Hematopoietic multipotent progenitor cell treated with erythropoietin and hydrocortisone succinate and interleukin-3 and kit ligand, for 6 days (in vitro differentiated cells): ENCODE measurements around the gene TMPRSS3.

Experiments
- DNase-seq: peaks from one replicate; pipeline ENCODE4 v3.0.0-alpha.2; 2015

Gene TMPRSS3

DNA sequence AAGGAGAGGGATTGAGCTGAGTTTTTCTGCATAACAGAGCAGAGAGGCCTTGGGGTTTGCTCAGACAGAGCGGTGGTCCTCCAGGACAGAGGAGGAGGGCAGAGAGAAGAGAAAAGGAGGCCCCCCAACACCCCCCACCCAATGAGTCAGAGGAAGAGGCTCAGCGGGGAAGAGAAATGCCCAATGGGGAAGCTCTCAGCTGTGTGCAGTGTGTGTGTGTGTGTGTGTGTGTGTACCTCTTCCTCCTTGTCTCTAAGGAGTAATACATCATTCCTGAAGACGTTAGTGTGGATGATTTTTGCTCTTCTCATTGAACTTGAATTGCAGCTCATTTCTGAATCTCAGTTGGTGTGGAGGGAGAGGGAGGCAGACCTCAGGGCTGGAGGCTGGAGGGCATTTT is 8.7 kb downstream of the TMPRSS3 start:
- DNase-seq, result no peak

GRCh38 chr21:42386034-42386591 is 9.7 kb downstream of the TMPRSS3 start:
- no peak for DNase-seq

DNA sequence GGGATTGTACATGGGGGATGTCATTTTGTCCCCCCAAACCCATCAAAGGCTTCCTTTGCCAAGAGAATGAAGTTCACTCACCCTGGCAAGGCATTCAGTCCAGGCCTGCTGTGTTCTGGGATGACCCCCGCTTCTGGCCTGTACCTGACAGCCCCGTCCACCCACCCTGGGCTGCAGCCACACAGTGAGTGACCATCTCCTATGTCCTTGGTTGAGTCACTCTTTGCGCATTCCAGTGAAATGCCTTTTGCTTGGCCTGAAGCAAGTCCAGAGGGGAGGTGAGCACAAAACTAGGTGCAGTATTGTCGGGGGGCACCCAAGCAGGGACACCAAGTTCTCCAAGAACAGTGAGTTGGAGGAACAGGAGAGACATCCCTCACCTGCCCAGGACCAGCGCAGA is 10.2 kb downstream of the TMPRSS3 start:
- no peak for DNase-seq

DNA sequence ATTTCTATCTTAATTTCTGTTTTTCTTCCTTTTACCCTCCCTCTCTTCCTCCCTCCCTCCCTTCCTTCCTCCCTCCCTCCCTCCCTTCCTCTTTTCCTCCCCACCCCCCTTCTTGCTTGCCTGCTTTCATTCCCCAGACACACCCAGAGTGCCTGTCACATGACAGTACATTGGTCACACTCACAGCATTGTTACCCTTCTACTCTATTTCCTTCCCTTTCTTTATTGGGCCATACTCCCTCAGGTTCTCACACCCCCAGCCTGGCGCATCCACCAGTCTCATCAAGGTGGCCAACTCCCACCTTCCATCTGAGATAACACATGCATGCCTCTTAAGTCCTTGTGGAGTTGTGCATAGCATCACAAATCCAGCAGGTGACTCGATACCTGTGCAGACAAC is 10.9 kb downstream of the TMPRSS3 start:
- DNase-seq, result peak; percentile 47

- peak; percentile 38 for DNase-seq
These were observed 11.5 kb downstream of the TMPRSS3 start for GRCh38 chr21:42384156-42384945.

DNA sequence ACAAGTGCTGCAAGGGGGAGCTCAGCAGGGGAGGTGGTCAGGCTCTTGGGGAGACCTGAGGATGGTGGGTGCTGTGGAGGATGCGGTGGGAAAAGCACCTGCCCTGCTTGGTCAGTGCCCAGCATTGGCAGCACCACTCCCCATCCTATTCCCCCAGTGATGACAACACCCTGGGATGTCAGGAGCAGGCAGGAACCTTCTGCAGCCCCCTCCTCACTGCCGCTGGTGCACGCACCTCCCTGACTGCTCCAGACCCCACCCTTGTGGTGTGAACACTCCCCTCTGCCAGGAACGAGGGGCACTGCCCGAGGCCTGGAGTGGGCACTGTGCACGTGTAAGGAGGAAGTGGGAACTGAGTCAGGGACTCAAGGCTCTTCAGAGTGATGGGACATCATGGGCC is 12.5 kb downstream of the TMPRSS3 start:
- DNase-seq, result no peak

- DNase-seq, result no peak
These were observed 12.9 kb downstream of the TMPRSS3 start for GRCh38 chr21:42382915-42383314.

DNA sequence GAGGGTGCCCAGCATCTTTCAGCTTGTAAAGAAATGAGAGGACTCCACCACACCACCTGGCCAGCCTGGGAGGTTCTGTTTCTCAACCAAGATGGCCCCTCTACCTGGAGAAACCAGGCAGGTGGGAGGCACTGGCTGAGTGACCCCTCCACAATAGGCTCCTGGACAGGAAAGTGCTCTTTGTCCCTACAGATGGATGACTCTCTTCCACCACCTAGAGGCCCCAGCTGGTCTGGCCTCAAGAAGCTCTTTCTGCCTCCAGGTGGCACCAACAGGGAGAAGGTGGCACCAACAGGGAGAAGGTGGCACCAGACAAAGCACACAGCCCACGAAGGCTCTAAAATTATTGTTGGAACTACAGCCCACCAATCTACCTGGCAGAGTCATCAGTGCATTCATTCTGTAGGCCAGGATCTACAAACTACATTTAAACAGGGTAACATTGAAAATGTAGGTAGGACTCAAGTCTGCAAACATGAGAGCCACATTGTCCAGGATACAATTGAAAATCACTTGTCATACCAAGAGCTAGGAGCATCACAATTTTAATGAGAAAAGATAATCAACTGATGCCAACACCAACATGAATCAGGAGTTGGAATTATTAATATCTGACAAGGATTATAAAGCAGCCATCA is 14.4 kb downstream of the TMPRSS3 start:
- peak; percentile 80 for DNase-seq

DNA sequence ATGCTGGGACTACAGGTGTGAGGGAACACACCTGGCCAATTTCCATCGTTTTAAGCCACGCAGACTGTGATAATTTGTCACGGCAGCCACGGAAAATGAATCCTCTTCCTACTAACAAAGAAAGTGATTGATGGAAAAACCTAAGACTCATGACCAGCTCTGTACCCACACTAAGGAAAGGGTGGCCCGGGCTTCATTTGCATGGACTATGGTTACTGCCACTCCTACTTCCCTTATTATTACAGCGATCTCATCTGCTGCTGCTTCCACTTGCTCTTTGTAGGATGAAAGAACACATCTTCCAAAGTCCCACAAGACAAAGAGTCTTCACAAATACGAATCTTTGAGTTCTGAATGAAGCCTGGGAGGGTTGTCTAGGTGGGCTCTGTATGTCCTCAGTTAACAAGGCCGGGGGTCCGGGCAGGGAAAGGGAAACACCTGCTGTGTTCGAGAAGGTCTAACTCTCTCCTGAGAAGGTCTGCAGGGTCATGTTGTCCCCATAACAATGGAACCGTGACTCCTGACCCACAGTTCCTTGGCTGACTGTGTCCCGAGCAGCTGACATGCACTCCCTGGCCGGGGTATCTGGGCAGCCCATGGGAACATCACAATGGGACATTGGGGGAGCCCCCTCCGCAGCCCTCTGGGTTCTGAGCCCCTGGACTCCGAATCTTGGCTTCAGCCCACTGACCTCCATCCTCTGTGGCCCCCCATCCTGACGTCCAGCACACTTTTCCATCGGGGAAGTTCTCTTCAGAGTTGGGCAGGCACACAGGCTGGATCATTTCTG is 16.2 kb downstream of the TMPRSS3 start:
- no peak for DNase-seq

DNA sequence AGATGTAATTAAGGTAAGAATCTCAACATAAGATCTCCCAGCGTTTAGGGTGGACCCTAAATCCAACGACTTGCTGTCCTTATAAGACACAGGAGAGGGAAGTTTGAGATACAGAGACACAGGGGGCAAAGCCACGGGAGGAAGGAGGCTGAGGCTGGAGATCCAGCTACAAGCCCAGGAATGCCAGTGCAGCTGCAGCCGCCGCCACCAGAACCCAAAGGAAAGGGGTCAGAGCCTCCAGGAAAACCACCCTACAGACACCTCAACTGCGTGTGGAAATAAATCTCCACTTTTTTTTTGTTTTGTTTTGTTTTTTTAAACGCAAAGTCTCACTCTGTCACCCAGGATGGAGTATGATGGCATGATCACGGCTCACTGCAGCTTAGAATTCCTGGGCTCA is 17.4 kb downstream of the TMPRSS3 start:
- DNase-seq, result no peak

DNA sequence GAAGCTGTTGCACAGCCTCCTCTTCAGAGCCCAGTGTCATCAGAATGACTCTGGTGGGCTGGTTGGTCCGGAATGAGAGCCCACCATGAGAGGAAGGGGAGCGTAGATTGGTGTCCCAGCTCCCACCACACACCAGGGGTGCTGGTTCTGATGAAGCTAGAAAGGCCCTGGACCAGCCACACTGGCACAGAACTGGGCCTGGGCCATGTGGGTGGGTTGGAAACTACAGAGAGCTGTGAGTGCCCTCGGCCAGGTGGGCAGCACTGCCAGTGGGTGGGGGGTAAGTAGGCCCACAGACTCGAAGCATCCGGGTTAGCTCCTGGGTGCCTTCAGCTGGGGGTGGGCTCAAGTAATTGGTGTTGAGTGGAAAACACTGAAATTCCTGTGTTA is 17.9 kb downstream of the TMPRSS3 start:
- DNase-seq, result no peak

- no peak for DNase-seq
These were observed 18.5 kb downstream of the TMPRSS3 start for GRCh38 chr21:42377211-42377950.

GRCh38 chr21:42376338-42376982 is 19.4 kb downstream of the TMPRSS3 start:
- DNase-seq, result no peak

- no peak for DNase-seq
These were observed 19.9 kb downstream of the TMPRSS3 start for GRCh38 chr21:42375966-42376337.

- DNase-seq, result no peak
These were observed 20.3 kb downstream of the TMPRSS3 start for GRCh38 chr21:42375506-42375905.

DNA sequence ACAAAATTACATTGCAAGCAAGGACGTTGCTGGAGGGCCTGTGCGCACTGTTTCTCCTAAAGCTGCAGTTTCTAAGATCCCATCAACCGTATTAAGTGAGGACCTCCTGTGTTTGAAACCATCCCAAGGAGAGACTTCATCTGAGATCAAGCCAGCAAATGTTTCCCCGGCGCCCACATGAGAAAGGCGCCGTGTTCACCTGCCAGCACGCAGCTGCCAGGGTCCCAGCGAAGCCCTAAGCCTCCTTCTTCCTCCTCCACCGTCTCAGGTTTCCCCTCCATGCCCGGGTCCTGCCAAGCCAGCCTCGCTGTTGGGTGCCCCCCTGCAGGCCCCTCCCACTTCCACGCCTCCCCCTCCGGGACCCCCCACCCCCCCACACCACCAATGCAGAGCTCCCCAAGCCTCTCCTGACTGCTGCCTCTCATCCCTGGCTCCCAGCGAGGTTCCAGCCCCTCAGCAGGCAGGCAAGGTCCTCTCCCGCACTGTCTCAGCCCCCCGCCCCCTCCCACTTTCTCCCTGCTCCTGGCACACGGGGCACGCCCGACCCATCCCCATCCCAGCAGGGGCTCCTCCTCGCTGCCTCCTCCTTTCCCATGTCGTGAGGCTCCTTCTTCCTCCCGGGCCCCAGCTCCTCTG is 20.9 kb downstream of the TMPRSS3 start:
- DNase-seq, result no peak

GRCh38 chr21:42374457-42374856 is 21.4 kb downstream of the TMPRSS3 start:
- no peak for DNase-seq

GRCh38 chr21:42373908-42374455 is 21.9 kb downstream of the TMPRSS3 start:
- no peak for DNase-seq

DNA sequence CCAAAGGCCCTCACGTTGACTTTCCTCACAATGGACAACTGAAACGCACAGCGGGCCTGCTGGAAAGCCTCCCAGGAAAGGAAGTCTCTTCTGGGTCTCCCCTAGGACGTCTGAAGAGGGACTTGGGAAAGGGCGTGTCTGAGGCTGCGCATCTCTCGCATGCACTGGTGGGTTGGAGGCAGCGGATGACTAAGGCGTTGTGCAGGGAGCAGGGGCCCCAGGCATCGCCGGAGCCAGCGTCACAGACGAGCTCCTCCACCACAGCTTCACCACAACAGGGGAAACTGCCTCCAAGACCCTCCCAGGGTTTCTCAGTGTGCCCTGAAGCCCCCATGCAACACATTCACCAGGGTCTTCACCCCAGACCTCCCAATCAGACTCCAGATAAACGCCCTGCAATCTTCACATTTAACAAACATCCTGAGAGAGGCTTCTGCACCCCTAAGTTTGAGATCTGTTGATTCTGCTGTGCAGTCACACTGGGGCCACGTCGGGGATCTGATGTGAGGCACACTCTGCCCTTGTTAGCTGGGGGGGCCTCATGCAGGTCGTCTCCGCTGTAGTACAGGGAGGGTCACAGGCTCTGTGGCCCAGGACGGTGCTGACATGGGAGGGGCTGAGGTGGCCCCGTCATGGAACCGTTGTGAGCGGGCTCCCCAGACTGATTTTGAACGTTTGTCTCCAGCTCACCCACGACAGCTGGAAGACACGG is 22.5 kb downstream of the TMPRSS3 start:
- no peak for DNase-seq

- DNase-seq, result no peak
These were observed 24.8 kb downstream of the TMPRSS3 start for GRCh38 chr21:42370894-42371654.
